ENCODE results near the gene KRTAP10-2. TPM values are rescaled to one million over a fixed set of nuclear protein-coding genes. Genes with fewer than 3 reads are reported as not detected.
"Not testable (repeated sequence)": the region's sequence is repeated elsewhere in the genome, so short reads cannot be mapped to it uniquely, and the experiment has no call there.

The KRTAP10-2 gene
- total RNA-seq, 8 experiments from 2014 or later, result 0.17 to 1.1 (median 0.47) TPM; not detected in 4

GRCh38 chr21:44590897-44591800 lies 39.8 kb upstream of the KRTAP10-2 start:
- 0% methylated on average over 1 of the region's 19 CpGs; no CpG with 5 or more reads in 9 of the 10 experiments for WGBS, 10 experiments
- H3K4me1 ChIP-seq (replicated peaks in 1 of 2); H3K4me3 ChIP-seq; H3K27ac ChIP-seq; in situ Hi-C loops (cut with MboI; ENCODE audit: low pct_unique_long_range_greater_than_20kb in 2 of 9, low sequenced_read_pairs in 9 of 9, unreplicated experiment in 9 of 9); ATAC-seq (replicated peaks in 6 of 8): not testable (repeated sequence)

GRCh38 chr21:44590311-44590721 lies 39.0 kb upstream of the KRTAP10-2 start:
- Histone ChIP-seq H3K4me1 (replicated peaks in 1 of 2) (no peaks in the 10 kb centered on the region), H3K4me3 (no peak overlapping the region), H3K27ac (no peak overlapping the region)
- ATAC-seq (replicated peaks in 6 of 8), result no peak
- WGBS, 10 experiments, result no CpG with 5 or more reads among the region's 10 CpGs
- in situ Hi-C loops (cut with MboI; ENCODE audit: low pct_unique_long_range_greater_than_20kb in 2 of 9, low sequenced_read_pairs in 9 of 9, unreplicated experiment in 9 of 9), result no loop called here

- WGBS, 10 experiments, result 20 to 76% (median 65%) methylated on average over 1 to 9 of the region's 24 CpGs; no CpG with 5 or more reads in 7 of the 10 experiments
- in situ Hi-C loops (cut with MboI; ENCODE audit: low pct_unique_long_range_greater_than_20kb in 2 of 9, low sequenced_read_pairs in 9 of 9, unreplicated experiment in 9 of 9), result no loop called here
- H3K4me3 ChIP-seq, result no peak overlapping the region
- no peaks in the 10 kb centered on the region for H3K4me1 ChIP-seq (replicated peaks in 1 of 2)
- ATAC-seq (replicated peaks in 6 of 8), result no peak
- H3K27ac ChIP-seq, result no peak overlapping the region
Measured at GRCh38 chr21:44589586-44590305, 38.4 kb upstream of the KRTAP10-2 start.

- 20 to 100% (median 80%) methylated on average over 1 to 2 of the region's 2 CpGs; no CpG with 5 or more reads in 3 of the 10 experiments for WGBS, 10 experiments
- no peak overlapping the region for H3K4me3 ChIP-seq
- in situ Hi-C loops (cut with MboI; ENCODE audit: low pct_unique_long_range_greater_than_20kb in 2 of 9, low sequenced_read_pairs in 9 of 9, unreplicated experiment in 9 of 9), result no loop called here
- ATAC-seq (replicated peaks in 6 of 8), result no peak
- H3K4me1 ChIP-seq (replicated peaks in 1 of 2), result no peaks in the 10 kb centered on the region
- H3K27ac ChIP-seq, result no peak overlapping the region
Measured at GRCh38 chr21:44589094-44589493, 37.8 kb upstream of the KRTAP10-2 start.

GRCh38 chr21:44585892-44586291 lies 34.6 kb upstream of the KRTAP10-2 start:
- in situ Hi-C loops (cut with MboI; ENCODE audit: low pct_unique_long_range_greater_than_20kb in 2 of 9, low sequenced_read_pairs in 9 of 9, unreplicated experiment in 9 of 9), result no loop called here
- no peak for ATAC-seq (replicated peaks in 6 of 8)
- Histone ChIP-seq H3K4me1 (replicated peaks in 1 of 2) (peaks cover 3 to 10% of the 10 kb centered on the region in 2 donors), H3K27ac (no peak overlapping the region), H3K4me3 (no peak overlapping the region)
- 43 to 100% (median 73%) methylated on average over 1 to 2 of the region's 3 CpGs; no CpG with 5 or more reads in 6 of the 10 experiments for WGBS, 10 experiments

GRCh38 chr21:44583800-44584147 lies 32.5 kb upstream of the KRTAP10-2 start:
- Histone ChIP-seq H3K4me1 (replicated peaks in 1 of 2) (peaks cover 3 to 10% of the 10 kb centered on the region in 2 donors), H3K27ac (no peak overlapping the region), H3K4me3 (no peak overlapping the region)
- peak; percentile 19 to 73 (median 49) for ATAC-seq (replicated peaks in 6 of 8)
- WGBS, 10 experiments, result 0 to 100% (median 87%) methylated on average over 1 to 6 of the region's 6 CpGs
- in situ Hi-C loops (cut with MboI; ENCODE audit: low pct_unique_long_range_greater_than_20kb in 2 of 9, low sequenced_read_pairs in 9 of 9, unreplicated experiment in 9 of 9), result no loop called here

- ATAC-seq (replicated peaks in 6 of 8), result peak in 7 of 8 experiments; percentile 22 to 92 (median 88)
- peak overlapping the region in 1 of 2 donors; percentile 7 for H3K27ac ChIP-seq
- in situ Hi-C loops (cut with MboI; ENCODE audit: low pct_unique_long_range_greater_than_20kb in 2 of 9, low sequenced_read_pairs in 9 of 9, unreplicated experiment in 9 of 9), result no loop called here
- H3K4me3 ChIP-seq, result no peak overlapping the region
- WGBS, 10 experiments, result 4 to 80% (median 13%) methylated on average over 1 to 7 of the region's 11 CpGs; no CpG with 5 or more reads in 5 of the 10 experiments
- peaks cover 3 to 10% of the 10 kb centered on the region in 2 donors for H3K4me1 ChIP-seq (replicated peaks in 1 of 2)
Measured at GRCh38 chr21:44583089-44583799, 31.9 kb upstream of the KRTAP10-2 start.

GRCh38 chr21:44582055-44582454 lies 30.8 kb upstream of the KRTAP10-2 start:
- WGBS, 10 experiments, result 17 to 97% (median 86%) methylated on average over 2 to 10 of the region's 15 CpGs
- Histone ChIP-seq H3K27ac (no peak overlapping the region), H3K4me1 (replicated peaks in 1 of 2) (peaks cover 3 to 10% of the 10 kb centered on the region in 2 donors), H3K4me3 (no peak overlapping the region)
- ATAC-seq (replicated peaks in 6 of 8), result no peak
- in situ Hi-C loops (cut with MboI; ENCODE audit: low pct_unique_long_range_greater_than_20kb in 2 of 9, low sequenced_read_pairs in 9 of 9, unreplicated experiment in 9 of 9), result no loop called here

GRCh38 chr21:44581158-44581557 lies 29.9 kb upstream of the KRTAP10-2 start:
- H3K27ac ChIP-seq, result no peak overlapping the region
- ATAC-seq (replicated peaks in 6 of 8), result no peak
- in situ Hi-C loops (cut with MboI; ENCODE audit: low pct_unique_long_range_greater_than_20kb in 2 of 9, low sequenced_read_pairs in 9 of 9, unreplicated experiment in 9 of 9), result no loop called here
- H3K4me1 ChIP-seq (replicated peaks in 1 of 2), result peaks cover 3 to 10% of the 10 kb centered on the region in 2 donors
- WGBS, 10 experiments, result 29 to 89% (median 80%) methylated on average over 2 to 3 of the region's 3 CpGs; no CpG with 5 or more reads in 1 of the 10 experiments
- H3K4me3 ChIP-seq, result no peak overlapping the region

GRCh38 chr21:44580231-44580821 lies 29.0 kb upstream of the KRTAP10-2 start, which contains the start of gene KRTAP10-5:
TSS of gene KRTAP10-5 (minus strand) at chr21:44580604. CDS start at chr21:44580578, 26 bp downstream.
- H3K4me3 ChIP-seq; in situ Hi-C loops (cut with MboI; ENCODE audit: low pct_unique_long_range_greater_than_20kb in 2 of 9, low sequenced_read_pairs in 9 of 9, unreplicated experiment in 9 of 9); ATAC-seq (replicated peaks in 6 of 8); H3K27ac ChIP-seq: not testable (repeated sequence)
- peaks cover 3 to 10% of the 10 kb centered on the region in 2 donors for H3K4me1 ChIP-seq (replicated peaks in 1 of 2)
- WGBS, 10 experiments, result 0 to 80% (median 51%) methylated on average over 1 to 3 of the region's 19 CpGs; no CpG with 5 or more reads in 5 of the 10 experiments

- no peak for ATAC-seq (replicated peaks in 6 of 8)
- in situ Hi-C loops (cut with MboI; ENCODE audit: low pct_unique_long_range_greater_than_20kb in 2 of 9, low sequenced_read_pairs in 9 of 9, unreplicated experiment in 9 of 9), result no loop called here
Measured at GRCh38 chr21:44579833-44580144, 28.5 kb upstream of the KRTAP10-2 start.

GRCh38 chr21:44579056-44579832 lies 27.9 kb upstream of the KRTAP10-2 start:
- WGBS, 10 experiments, result 50 to 100% (median 84%) methylated on average over 1 to 3 of the region's 22 CpGs; no CpG with 5 or more reads in 6 of the 10 experiments

More at GRCh38 chr21:44579833-44580144, 28.5 kb upstream of the KRTAP10-2 start:
- Histone ChIP-seq H3K27ac (no peak overlapping the region), H3K4me1 (replicated peaks in 1 of 2) (peaks cover 3 to 10% of the 10 kb centered on the region in 2 donors), H3K4me3 (no peak overlapping the region)
- WGBS, 10 experiments, result 67 to 80% methylated on average over 1 to 3 of the region's 7 CpGs; no CpG with 5 or more reads in 8 of the 10 experiments

More at GRCh38 chr21:44579056-44579832, 27.9 kb upstream of the KRTAP10-2 start:
- no peak for ATAC-seq (replicated peaks in 6 of 8)
- Histone ChIP-seq H3K4me3 (no peak overlapping the region), H3K27ac (no peak overlapping the region), H3K4me1 (replicated peaks in 1 of 2) (peaks cover 3 to 10% of the 10 kb centered on the region in 2 donors)
- in situ Hi-C loops (cut with MboI; ENCODE audit: low pct_unique_long_range_greater_than_20kb in 2 of 9, low sequenced_read_pairs in 9 of 9, unreplicated experiment in 9 of 9), result no loop called here

Measured in motor neuron (in vitro differentiated cells).